GM12864 (cell line): Measurements from ENCODE around the gene CDKAL1.
"Not testable (repeated sequence)": the region's sequence is repeated elsewhere in the genome, so short reads cannot be mapped to it uniquely, and the experiment has no call there.

ENCODE experiments used
- DNase-seq: peaks from one replicate; pipeline ENCODE4 v3.0.0-alpha.2; 2011; ENCODE audit warnings: low read depth
- H3K4me3 ChIP-seq: 2 replicates; pipeline ENCODE4 v1.5.1; 2011; ENCODE audit warnings: mild to moderate bottlenecking, low read depth, low read length, control low read depth
- TF ChIP-seq, protein P1 (sequence below): IDR thresholded peaks from 2 replicates; pipeline ENCODE4 v1.5.1; 2011; ENCODE audit warnings: low read depth, mild to moderate bottlenecking, moderate library complexity, low read length, control low read depth, inconsistent platforms; ENCODE audit errors: missing control alignments

The CDKAL1 gene

GRCh38 chr6:20919677-20920385, 385.6 kb downstream of the CDKAL1 start:
- H3K4me3 ChIP-seq: no peak overlapping the region
- TF ChIP-seq, protein P1, sequence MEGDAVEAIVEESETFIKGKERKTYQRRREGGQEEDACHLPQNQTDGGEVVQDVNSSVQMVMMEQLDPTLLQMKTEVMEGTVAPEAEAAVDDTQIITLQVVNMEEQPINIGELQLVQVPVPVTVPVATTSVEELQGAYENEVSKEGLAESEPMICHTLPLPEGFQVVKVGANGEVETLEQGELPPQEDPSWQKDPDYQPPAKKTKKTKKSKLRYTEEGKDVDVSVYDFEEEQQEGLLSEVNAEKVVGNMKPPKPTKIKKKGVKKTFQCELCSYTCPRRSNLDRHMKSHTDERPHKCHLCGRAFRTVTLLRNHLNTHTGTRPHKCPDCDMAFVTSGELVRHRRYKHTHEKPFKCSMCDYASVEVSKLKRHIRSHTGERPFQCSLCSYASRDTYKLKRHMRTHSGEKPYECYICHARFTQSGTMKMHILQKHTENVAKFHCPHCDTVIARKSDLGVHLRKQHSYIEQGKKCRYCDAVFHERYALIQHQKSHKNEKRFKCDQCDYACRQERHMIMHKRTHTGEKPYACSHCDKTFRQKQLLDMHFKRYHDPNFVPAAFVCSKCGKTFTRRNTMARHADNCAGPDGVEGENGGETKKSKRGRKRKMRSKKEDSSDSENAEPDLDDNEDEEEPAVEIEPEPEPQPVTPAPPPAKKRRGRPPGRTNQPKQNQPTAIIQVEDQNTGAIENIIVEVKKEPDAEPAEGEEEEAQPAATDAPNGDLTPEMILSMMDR: no peak
- peak; percentile 55 for DNase-seq

DNA sequence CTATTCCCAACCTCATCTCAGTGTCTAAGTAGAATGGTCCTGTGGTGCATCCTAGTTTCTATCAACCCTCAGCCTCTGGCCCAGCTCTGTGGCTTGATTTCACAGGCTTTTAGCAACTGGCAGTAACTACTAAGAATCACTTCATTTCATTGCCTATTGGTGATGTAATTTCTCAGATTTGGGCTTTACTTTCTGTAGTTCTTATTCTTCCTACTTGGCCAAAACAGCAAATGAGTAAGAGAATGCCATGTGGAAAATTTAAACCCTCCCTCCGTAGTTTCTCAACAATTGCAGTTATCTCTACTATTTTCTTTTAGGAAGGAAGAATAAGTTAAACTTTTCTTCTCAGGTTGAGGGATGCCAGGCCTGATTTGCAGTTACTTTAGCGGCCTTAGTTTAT, 387.3 kb downstream of the CDKAL1 start:
- H3K4me3 ChIP-seq: no peak overlapping the region
- TF ChIP-seq, protein P1: no peak
- no peak for DNase-seq

- no peak for DNase-seq
- TF ChIP-seq, protein P1: no peak
These were observed 388.5 kb downstream of the CDKAL1 start for GRCh38 chr6:20922743-20923142.

GRCh38 chr6:20924094-20924493, 389.8 kb downstream of the CDKAL1 start:
- H3K4me3 ChIP-seq, DNase-seq: not testable (repeated sequence)

More at GRCh38 chr6:20922743-20923142, 388.5 kb downstream of the CDKAL1 start:
- no peak overlapping the region for H3K4me3 ChIP-seq

- no peak for DNase-seq
These were observed 390.8 kb downstream of the CDKAL1 start for GRCh38 chr6:20924911-20925543.

GRCh38 chr6:20927130-20927860, 393.0 kb downstream of the CDKAL1 start:
- no peak for DNase-seq
- TF ChIP-seq, protein P1: no peak
- no peak overlapping the region for H3K4me3 ChIP-seq

More at GRCh38 chr6:20924911-20925543, 390.8 kb downstream of the CDKAL1 start:
- H3K4me3 ChIP-seq: no peak overlapping the region
- TF ChIP-seq, protein P1: no peak

- DNase-seq: no peak
- no peak overlapping the region for H3K4me3 ChIP-seq
- TF ChIP-seq, protein P1: no peak
These were observed 395.0 kb downstream of the CDKAL1 start for GRCh38 chr6:20929283-20929682.
